Left ventricle myocardium inferior (tissue), 1 donor: ENCODE data around the gene GPC5. TPM values are rescaled to one million over a fixed set of nuclear protein-coding genes. Genes with fewer than 3 reads are reported as not detected.

Experiments used
- DNase-seq: peaks from one replicate; pipeline ENCODE4 v3.0.0-alpha.2; 2020
- H3K27ac ChIP-seq: fragments of 200-600 bp; replicated peaks from 2 replicates; pipeline ENCODE4 v1.8.0; 2021
- H3K27me3 ChIP-seq: fragments of 200-600 bp; 2 replicates; pipeline ENCODE4 v1.8.0; 2021; ENCODE audit warnings: low read depth
- H3K36me3 ChIP-seq: fragments of 200-600 bp; 2 replicates; pipeline ENCODE4 v1.8.0; 2021
- H3K4me1 ChIP-seq: fragments of 200-600 bp; 2 replicates; pipeline ENCODE4 v1.8.0; 2021
- H3K4me3 ChIP-seq: fragments of 200-600 bp; 2 replicates; pipeline ENCODE4 v1.8.0; 2021; ENCODE audit warnings: mild to moderate bottlenecking, moderate library complexity
- H3K9me3 ChIP-seq: fragments of 200-600 bp; replicated peaks from 2 replicates; pipeline ENCODE4 v1.8.0; 2021
- intact Hi-C: fragments of 100-400 bp; cut with micrococcal nuclease; formaldehyde crosslinking; loops from one replicate; pipeline ENCODE4 v1.11.0; 2022
- total RNA-seq: library from RNA; stranded (reverse); fragmentation: NEBNext Ultra II Directional; extraction: Animal tissue kit (Norgen Biotek cat#: 25700); gene quantifications from one replicate; pipeline ENCODE4 v1.2.1, GENCODE V29; 2021
- TF ChIP-seq, protein P1 (sequence below): fragments of 200-600 bp; IDR thresholded peaks from 2 replicates; pipeline ENCODE4 v1.8.0; 2021; ENCODE audit warnings: antibody characterized with exemption, mild to moderate bottlenecking, borderline replicate concordance
- donor health status: DM: no; HTN: yes; CAD: no; lungs with severe emphysema.

Gene GPC5
- total RNA-seq, 1 donor from 2014 or later: 1.5 TPM

DNA sequence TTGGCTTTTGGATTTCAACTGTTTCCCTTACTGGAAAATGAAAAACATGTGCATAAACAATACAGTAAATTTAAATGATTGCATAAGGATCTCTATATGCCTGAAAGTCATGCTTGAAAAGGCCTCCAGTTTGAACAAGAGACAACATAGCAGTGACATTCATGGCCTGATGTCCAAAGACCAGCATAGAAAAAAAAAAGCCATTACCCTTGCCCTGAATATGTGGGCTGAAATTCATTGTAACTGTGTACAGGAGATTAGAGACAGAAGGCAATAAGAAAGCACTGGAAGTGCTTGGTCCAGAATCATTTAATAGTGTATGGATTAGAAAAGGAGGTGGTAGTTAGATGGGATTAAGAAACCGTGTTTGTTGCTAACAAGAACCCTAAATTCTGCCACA lies 35.5 kb upstream of the GPC5 start:
- H3K27me3 ChIP-seq: no peaks in the 10 kb centered on the region
- no peaks in the 10 kb centered on the region for H3K9me3 ChIP-seq
- no peaks in the 10 kb centered on the region for H3K4me1 ChIP-seq
- DNase-seq: no peak
- intact Hi-C loops: no loop called here
- TF ChIP-seq, protein P1, sequence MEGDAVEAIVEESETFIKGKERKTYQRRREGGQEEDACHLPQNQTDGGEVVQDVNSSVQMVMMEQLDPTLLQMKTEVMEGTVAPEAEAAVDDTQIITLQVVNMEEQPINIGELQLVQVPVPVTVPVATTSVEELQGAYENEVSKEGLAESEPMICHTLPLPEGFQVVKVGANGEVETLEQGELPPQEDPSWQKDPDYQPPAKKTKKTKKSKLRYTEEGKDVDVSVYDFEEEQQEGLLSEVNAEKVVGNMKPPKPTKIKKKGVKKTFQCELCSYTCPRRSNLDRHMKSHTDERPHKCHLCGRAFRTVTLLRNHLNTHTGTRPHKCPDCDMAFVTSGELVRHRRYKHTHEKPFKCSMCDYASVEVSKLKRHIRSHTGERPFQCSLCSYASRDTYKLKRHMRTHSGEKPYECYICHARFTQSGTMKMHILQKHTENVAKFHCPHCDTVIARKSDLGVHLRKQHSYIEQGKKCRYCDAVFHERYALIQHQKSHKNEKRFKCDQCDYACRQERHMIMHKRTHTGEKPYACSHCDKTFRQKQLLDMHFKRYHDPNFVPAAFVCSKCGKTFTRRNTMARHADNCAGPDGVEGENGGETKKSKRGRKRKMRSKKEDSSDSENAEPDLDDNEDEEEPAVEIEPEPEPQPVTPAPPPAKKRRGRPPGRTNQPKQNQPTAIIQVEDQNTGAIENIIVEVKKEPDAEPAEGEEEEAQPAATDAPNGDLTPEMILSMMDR: no peak
- H3K36me3 ChIP-seq: no peaks in the 10 kb centered on the region
- H3K4me3 ChIP-seq: no peak overlapping the region
- H3K27ac ChIP-seq: no peak overlapping the region

- Histone ChIP-seq H3K27me3 (no peaks in the 10 kb centered on the region), H3K4me3 (no peak overlapping the region), H3K27ac (no peak overlapping the region), H3K36me3 (no peaks in the 10 kb centered on the region), H3K9me3 (no peaks in the 10 kb centered on the region), H3K4me1 (no peaks in the 10 kb centered on the region)
- TF ChIP-seq, protein P1: no peak
- intact Hi-C loops: no loop called here
- DNase-seq: no peak
Observed at GRCh38 chr13:91368101-91368500, 30.3 kb upstream of the GPC5 start.

DNA sequence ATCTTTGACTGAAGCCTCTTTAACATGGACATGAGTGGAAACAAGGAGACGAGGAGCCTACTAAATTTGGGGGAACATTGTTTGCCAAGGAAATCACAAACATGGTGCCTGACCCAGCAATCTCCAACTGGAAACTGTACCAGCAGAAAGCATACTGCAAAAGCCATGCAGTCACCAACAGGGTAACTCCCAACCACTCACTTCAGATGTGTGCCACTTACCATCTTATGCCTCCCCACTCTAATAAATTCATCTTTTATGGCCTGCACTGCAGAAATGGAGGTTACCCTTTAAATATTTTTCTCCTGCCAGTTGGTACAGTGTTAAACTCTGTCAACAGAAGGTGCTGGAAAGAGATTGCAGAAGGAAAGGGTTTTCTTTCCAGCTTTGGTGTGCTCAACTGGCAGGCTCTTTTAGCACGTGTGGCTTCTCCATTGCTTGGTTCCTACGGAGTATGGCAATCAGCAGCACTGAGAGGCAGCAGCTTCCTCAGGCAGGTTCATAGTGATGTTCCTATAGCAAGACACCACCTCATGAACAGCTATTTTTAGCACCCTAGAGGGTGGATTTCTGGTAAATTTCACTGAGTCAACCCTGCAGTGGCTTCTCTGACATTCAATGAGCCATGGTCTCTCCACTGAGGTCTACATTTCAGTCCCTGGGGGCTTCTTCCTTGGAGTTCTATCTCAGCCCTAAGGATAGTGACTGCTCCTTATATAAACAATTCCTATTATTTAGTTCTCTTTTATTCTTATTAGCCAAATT lies 29.6 kb upstream of the GPC5 start:
- no peaks in the 10 kb centered on the region for H3K4me1 ChIP-seq
- H3K36me3 ChIP-seq: no peaks in the 10 kb centered on the region
- no peaks in the 10 kb centered on the region for H3K27me3 ChIP-seq
- no peak overlapping the region for H3K27ac ChIP-seq
- no peak overlapping the region for H3K4me3 ChIP-seq
- no peak for DNase-seq
- no peaks in the 10 kb centered on the region for H3K9me3 ChIP-seq
- TF ChIP-seq, protein P1: no peak
- intact Hi-C loops: no loop called here

DNA sequence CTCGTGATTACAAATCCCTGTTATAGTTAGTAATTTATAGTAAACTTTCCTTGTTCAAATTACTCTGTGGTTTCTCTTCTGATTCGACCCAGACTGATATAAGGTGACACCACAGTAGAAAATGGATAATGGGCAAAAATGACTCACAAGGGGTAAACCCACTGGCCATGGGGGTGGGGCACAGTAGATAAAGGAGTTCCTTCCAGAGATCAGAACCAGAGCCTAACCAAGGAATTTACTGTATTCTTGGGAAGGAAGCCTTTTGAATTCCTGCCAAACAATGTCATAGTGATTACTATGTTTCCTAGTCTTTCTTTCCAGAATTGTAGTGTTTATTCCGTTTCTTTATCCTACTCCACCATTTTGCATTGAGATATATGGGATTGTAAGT lies 29.0 kb upstream of the GPC5 start:
- H3K27ac ChIP-seq: no peak overlapping the region
- H3K27me3 ChIP-seq: no peaks in the 10 kb centered on the region
- intact Hi-C loops: no loop called here
- H3K4me1 ChIP-seq: no peaks in the 10 kb centered on the region
- no peak overlapping the region for H3K4me3 ChIP-seq
- DNase-seq: no peak
- TF ChIP-seq, protein P1: no peak
- no peaks in the 10 kb centered on the region for H3K36me3 ChIP-seq
- no peaks in the 10 kb centered on the region for H3K9me3 ChIP-seq

DNA sequence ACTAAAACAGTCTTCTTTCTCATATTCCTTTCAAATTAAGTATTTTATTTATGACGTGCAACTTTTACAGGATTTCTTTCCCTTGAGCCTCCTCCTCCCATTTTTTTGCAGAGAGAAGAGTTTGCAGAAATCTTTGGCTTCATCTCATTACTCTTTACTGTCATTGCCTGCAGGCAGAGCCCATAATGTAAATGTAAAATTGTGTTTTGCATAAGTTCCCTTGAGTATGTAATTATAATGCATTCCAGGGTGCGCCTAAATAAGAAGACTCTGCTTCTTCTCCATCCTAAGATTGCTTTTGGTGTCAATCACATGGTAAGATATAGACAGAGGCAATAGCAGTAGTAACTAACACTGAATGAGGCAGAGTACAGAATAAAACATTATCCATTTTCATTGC lies 27.9 kb upstream of the GPC5 start:
- intact Hi-C loops: loop anchor here (10.0 kb wide), 1 partner anchor 354 kb away; no protein-coding TSS in a partner anchor

More for the DNA sequence above, 27.9 kb upstream of the GPC5 start:
- no peak for DNase-seq
- Histone ChIP-seq H3K27ac (no peak overlapping the region), H3K36me3 (no peaks in the 10 kb centered on the region), H3K27me3 (no peaks in the 10 kb centered on the region), H3K4me1 (no peaks in the 10 kb centered on the region), H3K9me3 (no peaks in the 10 kb centered on the region), H3K4me3 (no peak overlapping the region)
- TF ChIP-seq, protein P1: no peak
